Skin epidermis (tissue), 12 donors: ENCODE data around the gene OSGEPL1.
"Not testable (repeated sequence)": the region's sequence is repeated elsewhere in the genome, so short reads cannot be mapped to it uniquely, and the experiment has no call there.

ENCODE experiments used
- H3K27ac ChIP-seq, 21 experiments: fragments of 200-600 bp; sonication (generic) in 11 of 21; one replicate each; pipeline ENCODE4 v1.5.0; 2020; ENCODE audit warnings: mild to moderate bottlenecking in 3 of 21, inconsistent platforms in 2 of 21, moderate library complexity in 2 of 21
- H3K4me3 ChIP-seq, 7 experiments: fragments of 200-600 bp; sonication (generic) in 2 of 7; one replicate each; pipeline ENCODE4 v1.5.0; 2020; ENCODE audit warnings: inconsistent platforms in 2 of 7, mild to moderate bottlenecking in 2 of 7, moderate library complexity in 1 of 7

OSGEPL1 gene

GRCh38 chr2:189756311-189756952 lies 6.2 kb downstream of the OSGEPL1 start:
- Histone ChIP-seq H3K27ac (no peak overlapping the region), H3K4me3 (no peak overlapping the region)

GRCh38 chr2:189751080-189751658 lies 11.4 kb downstream of the OSGEPL1 start:
- Histone ChIP-seq H3K4me3 (no peak overlapping the region), H3K27ac (no peak overlapping the region)

- no peak overlapping the region for H3K27ac ChIP-seq
Observed at GRCh38 chr2:189729430-189729829, 33.2 kb downstream of the OSGEPL1 start.

GRCh38 chr2:189726849-189727248 lies 35.7 kb downstream of the OSGEPL1 start:
- H3K27ac ChIP-seq = no peak overlapping the region
- H3K4me3 ChIP-seq = no peak overlapping the region

More at GRCh38 chr2:189729430-189729829, 33.2 kb downstream of the OSGEPL1 start:
- no peak overlapping the region for H3K4me3 ChIP-seq

GRCh38 chr2:189726271-189726670 lies 36.3 kb downstream of the OSGEPL1 start:
- Histone ChIP-seq H3K27ac (no peak overlapping the region), H3K4me3 (no peak overlapping the region)

DNA sequence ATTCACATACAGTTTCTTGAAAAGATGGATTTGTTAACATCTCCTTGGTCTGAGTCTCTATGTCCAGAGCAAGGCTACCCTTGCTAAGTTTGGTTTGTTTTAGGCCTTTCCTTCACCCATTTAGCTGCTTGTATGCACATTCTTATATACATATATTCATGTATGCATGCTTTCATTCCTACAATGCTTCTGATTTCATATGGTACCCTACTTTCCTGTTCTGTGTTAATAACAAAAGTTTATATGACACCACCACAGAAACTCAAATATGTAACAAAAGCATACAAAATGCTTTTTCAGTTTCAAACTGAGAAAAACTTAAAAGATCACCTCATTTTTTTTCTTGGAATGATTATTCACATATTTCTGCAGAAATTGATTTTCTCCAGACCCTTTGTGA lies 39.4 kb downstream of the OSGEPL1 start:
- no peak overlapping the region for H3K4me3 ChIP-seq
- no peak overlapping the region for H3K27ac ChIP-seq

DNA sequence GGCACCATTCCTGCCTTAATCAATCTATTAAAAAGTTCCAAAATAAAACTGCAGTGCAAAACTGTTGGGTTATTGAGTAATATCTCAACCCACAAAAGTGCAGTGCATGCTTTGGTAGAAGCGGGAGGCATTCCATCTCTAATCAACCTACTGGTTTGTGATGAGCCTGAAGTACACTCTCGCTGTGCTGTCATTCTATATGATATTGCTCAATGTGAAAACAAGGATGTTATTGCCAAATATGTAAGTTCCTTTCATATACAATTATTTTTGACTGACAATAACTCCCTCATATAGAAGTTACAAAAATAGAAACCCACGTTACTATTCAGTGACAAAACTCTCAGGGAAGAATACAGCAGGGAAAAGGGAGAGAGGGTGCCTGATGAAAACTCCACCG lies 43.0 kb downstream of the OSGEPL1 start:
- Histone ChIP-seq H3K27ac (no peak overlapping the region), H3K4me3 (no peak overlapping the region)

DNA sequence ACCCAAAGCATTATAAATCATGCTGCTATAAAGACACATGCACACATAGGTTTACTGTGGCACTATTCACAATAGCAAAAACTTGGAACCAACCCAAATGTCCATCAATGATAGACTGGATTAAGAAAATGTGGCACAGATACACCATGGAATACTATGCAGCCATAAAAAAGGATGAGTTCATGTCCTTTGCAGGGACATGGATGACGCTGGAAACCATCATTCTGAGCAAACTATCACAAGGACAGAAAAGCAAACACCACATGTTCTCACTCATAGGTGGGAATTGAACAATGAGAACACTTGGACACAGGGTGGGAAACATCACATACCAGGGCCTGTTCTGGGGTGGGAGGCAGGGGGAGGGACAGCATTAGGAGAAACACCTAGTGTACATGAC lies 45.0 kb downstream of the OSGEPL1 start:
- not testable (repeated sequence) for H3K4me3 ChIP-seq, H3K27ac ChIP-seq

GRCh38 chr2:189709501-189710221 lies 52.9 kb downstream of the OSGEPL1 start:
- Histone ChIP-seq H3K4me3 (no peak overlapping the region), H3K27ac (no peak overlapping the region)

DNA sequence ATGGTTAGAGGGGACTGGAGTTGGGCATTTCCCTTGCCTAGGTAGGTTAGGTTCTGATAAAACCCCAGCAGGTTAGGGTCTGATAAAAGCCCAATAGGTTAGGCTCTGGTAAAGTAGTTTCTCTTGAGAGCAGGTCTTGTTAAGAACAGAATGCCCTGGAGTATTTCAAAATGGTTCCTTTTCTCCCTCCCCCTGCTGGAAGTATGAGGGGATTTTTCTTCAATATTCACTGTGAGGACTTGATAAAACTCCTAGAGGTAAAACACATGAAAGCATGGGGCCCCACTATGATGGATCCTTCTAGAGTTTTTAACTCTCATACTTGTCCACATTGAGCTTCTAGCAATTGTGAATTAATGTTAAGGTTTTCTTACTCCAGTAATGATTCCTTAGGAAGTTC lies 60.5 kb downstream of the OSGEPL1 start:
- H3K27ac ChIP-seq = no peak overlapping the region
- no peak overlapping the region for H3K4me3 ChIP-seq

DNA sequence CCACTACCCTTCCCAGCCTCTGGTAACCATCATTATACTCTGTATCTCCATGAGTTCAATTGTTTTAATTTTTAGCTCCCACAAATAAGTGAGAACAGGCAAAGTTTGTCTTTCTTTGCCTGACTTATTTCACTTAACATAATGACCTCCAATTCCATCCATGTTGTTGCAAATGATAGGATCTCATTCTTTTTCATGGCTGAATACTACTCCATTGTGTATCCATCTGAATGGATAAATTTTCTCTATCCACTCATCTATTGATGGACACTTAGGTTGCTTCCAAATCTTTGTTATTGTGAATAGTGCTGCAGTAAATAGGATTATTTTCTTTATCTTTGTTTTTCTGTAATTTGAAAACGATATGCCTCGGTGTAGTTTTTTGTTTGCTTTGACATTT lies 61.9 kb downstream of the OSGEPL1 start:
- H3K27ac ChIP-seq = no peak overlapping the region

GRCh38 chr2:189698020-189698887 lies 64.3 kb downstream of the OSGEPL1 start:
- Histone ChIP-seq H3K4me3 (no peak overlapping the region), H3K27ac (no peak overlapping the region)

More for the DNA sequence above, 61.9 kb downstream of the OSGEPL1 start:
- H3K4me3 ChIP-seq = no peak overlapping the region
